IMR-90 (cell line): ENCODE measurements around the gene SSTR4. TPM values are rescaled to one million over a fixed set of nuclear protein-coding genes. Genes with fewer than 3 reads are reported as not detected.

Experiments
- ATAC-seq: fragments of 200-7000 bp; cut with Tn5 transposase; 2 replicates; pipeline ENCODE4 v1.9.1; 2020; ENCODE audit warnings: low read depth, mild to moderate bottlenecking, moderate library complexity
- BruUV-seq: library from RNA; stranded (reverse); fragments of 400-500 nt; replicated peaks from 2 replicates; lab custom pipeline; 2021; lab: Mats Ljungman, UMichigan
- CTCF ChIA-PET: fragments of 300-600 bp; formaldehyde crosslinking; extraction: SDS; loops from one replicate; lab custom pipeline; 2021; ENCODE audit warnings: antibody characterized with exemption; lab: Yijun Ruan, JAX
- POLR2A ChIA-PET: fragments of 300-600 bp; sonication (Branson Sonifier 250); formaldehyde crosslinking; loops from one replicate; lab custom pipeline; 2022; ENCODE audit warnings: antibody characterized with exemption; ENCODE audit not compliant: unreplicated experiment; lab: Charles Lee
- DNase-seq: peaks from one replicate; pipeline ENCODE4 v3.0.0; 2013
- H2AFZ ChIP-seq: replicated peaks from 2 replicates; pipeline ENCODE3; 2013; ENCODE audit warnings: low read length, mild to moderate bottlenecking; ENCODE audit not compliant: poor library complexity
- H2AK5ac ChIP-seq: 2 replicates; pipeline ENCODE4 v1.6.1; 2013; ENCODE audit warnings: low read depth, low read length, inconsistent platforms
- H2AK9ac ChIP-seq: replicated peaks from 2 replicates; pipeline ENCODE3; 2013; ENCODE audit warnings: mild to moderate bottlenecking, low read depth, low read length, moderate library complexity; ENCODE audit not compliant: poor library complexity
- H2BK120ac ChIP-seq: 2 replicates; pipeline ENCODE4 v1.6.1; 2013; ENCODE audit warnings: low read depth, low read length, inconsistent platforms
- H2BK15ac ChIP-seq: 3 replicates; pipeline ENCODE4 v1.6.1; 2013; ENCODE audit warnings: low read depth, low read length, inconsistent platforms
- H2BK20ac ChIP-seq: 2 replicates; pipeline ENCODE4 v1.6.1; 2013; ENCODE audit warnings: low read depth, mild to moderate bottlenecking, inconsistent platforms, low read length, moderate library complexity
- H2BK5ac ChIP-seq: 2 replicates; pipeline ENCODE4 v1.6.1; 2013; ENCODE audit warnings: mild to moderate bottlenecking, low read depth, low read length, inconsistent platforms; ENCODE audit not compliant: poor library complexity, severe bottlenecking
- H3K14ac ChIP-seq: replicated peaks from 2 replicates; pipeline ENCODE4 v1.6.1; 2013; ENCODE audit warnings: low read depth, low read length, inconsistent platforms
- H3K18ac ChIP-seq: 2 replicates; pipeline ENCODE4 v1.6.1; 2013; ENCODE audit warnings: low read depth, low read length, control low read depth
- H3K23ac ChIP-seq: 2 replicates; pipeline ENCODE4 v1.6.1; 2013; ENCODE audit warnings: low read depth, low read length, inconsistent platforms
- H3K27ac ChIP-seq: 2 replicates; pipeline ENCODE4 v1.5.1; 2013; ENCODE audit warnings: mild to moderate bottlenecking, control low read depth, low read length; ENCODE audit not compliant: insufficient read depth
- H3K27me3 ChIP-seq: 2 replicates; pipeline ENCODE4 v1.6.1; 2013; ENCODE audit warnings: low read length; ENCODE audit not compliant: control insufficient read depth, insufficient read depth
- H3K36me3 ChIP-seq: 2 replicates; pipeline ENCODE4 v1.6.1; 2013; ENCODE audit warnings: low read length, mixed read lengths; ENCODE audit not compliant: control insufficient read depth, insufficient read depth
- H3K4ac ChIP-seq: 2 replicates; pipeline ENCODE4 v1.6.1; 2013; ENCODE audit warnings: low read depth, low read length, inconsistent platforms
- H3K4me1 ChIP-seq: 2 replicates; pipeline ENCODE4 v1.6.1; 2013; ENCODE audit warnings: low read length, mixed read lengths; ENCODE audit not compliant: control insufficient read depth, insufficient read depth
- H3K4me2 ChIP-seq: 2 replicates; pipeline ENCODE4 v1.6.1; 2013; ENCODE audit warnings: low read depth, mild to moderate bottlenecking, control low read depth, low read length, moderate library complexity
- H3K4me3 ChIP-seq: 2 replicates; pipeline ENCODE4 v1.5.1; 2013; ENCODE audit warnings: low read depth, mild to moderate bottlenecking, control low read depth, low read length, moderate library complexity; ENCODE audit not compliant: insufficient read depth
- H3K56ac ChIP-seq: 2 replicates; pipeline ENCODE4 v1.6.1; 2013; ENCODE audit warnings: low read length, inconsistent platforms; ENCODE audit not compliant: insufficient read depth; ENCODE audit errors: extremely low read depth
- H3K79me1 ChIP-seq, 2 experiments: 2 replicates each; pipeline ENCODE4 v1.6.1; 2013; ENCODE audit warnings: low read length in 2 of 2, inconsistent platforms in 1 of 2, low read depth in 1 of 2
- H3K9ac ChIP-seq: 2 replicates; pipeline ENCODE4 v1.6.1; 2013; ENCODE audit warnings: low read depth, low read length, control low read depth
- H3K9me1 ChIP-seq: 2 replicates; pipeline ENCODE4 v1.6.1; 2013; ENCODE audit warnings: low read length, inconsistent platforms; ENCODE audit not compliant: insufficient read depth
- H3K9me3 ChIP-seq: 2 replicates; pipeline ENCODE4 v1.6.1; 2013; ENCODE audit warnings: low read length; ENCODE audit not compliant: control insufficient read depth, insufficient read depth
- H4K20me1 ChIP-seq: 2 replicates; pipeline ENCODE4 v1.6.1; 2013; ENCODE audit warnings: low read length, inconsistent platforms; ENCODE audit not compliant: insufficient read depth
- H4K5ac ChIP-seq: 2 replicates; pipeline ENCODE4 v1.6.1; 2013; ENCODE audit warnings: mild to moderate bottlenecking, low read depth, low read length, control low read depth
- H4K8ac ChIP-seq, 2 experiments: 2 replicates each; pipeline ENCODE4 v1.6.1; 2013; ENCODE audit warnings: low read depth in 2 of 2, low read length in 2 of 2, control low read depth in 1 of 2, inconsistent platforms in 1 of 2
- H4K91ac ChIP-seq: 2 replicates; pipeline ENCODE4 v1.6.1; 2013; ENCODE audit warnings: low read depth, low read length, inconsistent platforms; ENCODE audit not compliant: insufficient read depth
- BHLHE40 ChIP-seq: fragments of 150-350 bp; IDR thresholded peaks from 2 replicates; pipeline ENCODE4 v1.6.1; 2016; ENCODE audit warnings: mild to moderate bottlenecking, low read depth, low read length
- CHD1 ChIP-seq: IDR thresholded peaks from 2 replicates; pipeline ENCODE4 v1.6.1; 2012; ENCODE audit warnings: low read depth, low read length, improper control_type of control experiment
- FOS ChIP-seq: fragments of 150-350 bp; IDR thresholded peaks from 2 replicates; pipeline ENCODE4 v1.6.1; 2016; ENCODE audit warnings: low read depth, low read length
- MAFK ChIP-seq: IDR thresholded peaks from 2 replicates; pipeline ENCODE4 v1.6.1; 2012; ENCODE audit warnings: low read depth, low read length, improper control_type of control experiment
- MXI1 ChIP-seq: IDR thresholded peaks from 2 replicates; pipeline ENCODE4 v1.6.1; 2012; ENCODE audit warnings: low read depth, mild to moderate bottlenecking, low read length, moderate library complexity, borderline replicate concordance
- NFE2L2 ChIP-seq: fragments of 150-350 bp; IDR thresholded peaks from 2 replicates; pipeline ENCODE4 v1.6.1; 2016; ENCODE audit warnings: low read depth, mild to moderate bottlenecking, low read length
- POLR2A ChIP-seq: IDR thresholded peaks from 2 replicates; pipeline ENCODE4 v1.6.1; 2012; ENCODE audit warnings: mild to moderate bottlenecking, low read depth, low read length
- RCOR1 ChIP-seq: IDR thresholded peaks from 2 replicates; pipeline ENCODE4 v1.6.1; 2012; ENCODE audit warnings: mild to moderate bottlenecking, low read length, improper control_type of control experiment; ENCODE audit not compliant: insufficient replicate concordance
- SMC3 ChIP-seq: fragments of 150-350 bp; IDR thresholded peaks from 2 replicates; pipeline ENCODE4 v1.6.1; 2016; ENCODE audit warnings: low read depth, mild to moderate bottlenecking, antibody characterized with exemption, low read length, moderate library complexity
- WGBS, 2 experiments: methylation state at CpG; one replicate each; pipeline versions ENCODE4 v1.1.5 to v1.1.7; 2013; ENCODE audit warnings: missing lambda C conversion rate in 2 of 2; ENCODE audit not compliant: insufficient read length in 1 of 2; ENCODE audit errors: extremely low coverage in 2 of 2; 5-methylcytosine and 5-hydroxymethylcytosine counted together
- dilution Hi-C: fragments of 300-500 bp; cut with HindIII; formaldehyde crosslinking; loops from one replicate; pipeline ENCODE4 v1.14.3; 2018; ENCODE audit warnings: low sequenced_read_pairs; ENCODE audit not compliant: unreplicated experiment
- in situ Hi-C: fragments of 300-500 bp; cut with MboI; formaldehyde crosslinking; loops from 3 replicates; pipeline ENCODE4 v1.14.3; 2019; ENCODE audit warnings: low sequenced_read_pairs, inconsistent platforms, mixed read lengths
- intact Hi-C: fragments of 100-400 bp; cut with micrococcal nuclease; formaldehyde crosslinking; loops from 2 replicates; pipeline ENCODE4 v1.10.0; 2022
- polyA plus RNA-seq, 3 experiments: library from polyadenylated mRNA; depleted of rRNA; stranded (reverse); fragments of >200 nt; gene quantifications; 2 replicates each; pipeline ENCODE4 v1.2.3, GENCODE V29; 2012; ENCODE audit warnings: low replicate concordance in 1 of 3
- total RNA-seq: library from RNA; depleted of rRNA; stranded (reverse); fragments of >200 nt; gene quantifications from 2 replicates; pipeline ENCODE4 v1.2.3, GENCODE V29; 2012
- TF ChIP-seq, protein P1 (sequence below): fragments of 150-350 bp; IDR thresholded peaks from 2 replicates; pipeline ENCODE4 v1.6.1; 2016; ENCODE audit warnings: low read depth, mild to moderate bottlenecking, low read length, moderate library complexity, borderline replicate concordance

Gene SSTR4
- total and polyA plus RNA-seq, 2 of the 4 experiments (the other 2 are of a cell fraction) = not detected

DNA sequence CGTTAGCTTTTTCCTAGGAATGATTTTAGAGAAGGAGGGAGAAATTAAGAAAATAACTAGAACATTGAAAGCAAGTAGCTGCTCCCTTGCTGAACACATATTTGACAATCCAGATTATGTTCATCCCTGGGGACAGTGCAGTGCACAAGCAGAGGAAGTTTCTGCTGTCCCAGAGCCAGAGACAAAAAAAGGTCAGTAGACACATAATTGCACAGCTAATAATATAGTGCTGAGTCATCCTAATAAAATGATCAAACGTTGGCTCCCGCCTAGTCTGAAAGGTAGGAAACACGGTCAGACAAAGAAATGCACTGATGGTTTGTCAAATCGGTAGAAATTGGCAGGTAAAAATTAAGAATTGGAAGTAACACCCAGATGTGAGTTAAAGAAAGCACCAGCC lies 21.7 kb upstream of the SSTR4 start:
- no peak overlapping the region for H2BK15ac ChIP-seq
- no peak overlapping the region for H3K27ac ChIP-seq
- TF ChIP-seq CHD1 (no peak), FOS (no peak), NFE2L2 (peak; percentile 88), MXI1 (no peak), POLR2A (no peak), RCOR1 (no peak), SMC3 (no peak), BHLHE40 (no peak), MAFK (peak; percentile 74)
- TF ChIP-seq, protein P1, sequence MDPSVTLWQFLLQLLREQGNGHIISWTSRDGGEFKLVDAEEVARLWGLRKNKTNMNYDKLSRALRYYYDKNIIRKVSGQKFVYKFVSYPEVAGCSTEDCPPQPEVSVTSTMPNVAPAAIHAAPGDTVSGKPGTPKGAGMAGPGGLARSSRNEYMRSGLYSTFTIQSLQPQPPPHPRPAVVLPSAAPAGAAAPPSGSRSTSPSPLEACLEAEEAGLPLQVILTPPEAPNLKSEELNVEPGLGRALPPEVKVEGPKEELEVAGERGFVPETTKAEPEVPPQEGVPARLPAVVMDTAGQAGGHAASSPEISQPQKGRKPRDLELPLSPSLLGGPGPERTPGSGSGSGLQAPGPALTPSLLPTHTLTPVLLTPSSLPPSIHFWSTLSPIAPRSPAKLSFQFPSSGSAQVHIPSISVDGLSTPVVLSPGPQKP = no peak
- BruUV-seq = no TSS peak
- no peak overlapping the region for H3K23ac ChIP-seq
- DNase-seq (no peak), ATAC-seq (no peak)
- 60% methylated on average over 1 of the region's 5 CpGs; no CpG with 5 or more reads in 1 of the 2 experiments for WGBS, 2 experiments
- H2AK5ac ChIP-seq = no peak overlapping the region
- no peaks in the 10 kb centered on the region for H3K79me1 ChIP-seq
- dilution Hi-C loops = no loop called here
- no peak overlapping the region for H3K18ac ChIP-seq
- in situ Hi-C loops = no loop called here
- intact Hi-C loops = no loop called here
- H3K4me3 ChIP-seq = no peak overlapping the region
- H2AFZ ChIP-seq = no peak overlapping the region
- H3K9ac ChIP-seq = no peak overlapping the region
- no peak overlapping the region for H2BK120ac ChIP-seq
- H4K20me1 ChIP-seq = no peaks in the 10 kb centered on the region
- no peak overlapping the region for H4K8ac ChIP-seq
- ChIA-PET CTCF (no interaction called here), POLR2A (no interaction called here)
- H2AK9ac ChIP-seq = no peak overlapping the region
- H3K4me1 ChIP-seq = no peaks in the 10 kb centered on the region
- no peak overlapping the region for H3K14ac ChIP-seq
- no peak overlapping the region for H2BK20ac ChIP-seq
- no peak overlapping the region for H3K4ac ChIP-seq
- no peak overlapping the region for H3K56ac ChIP-seq
- H3K9me3 ChIP-seq = no peaks in the 10 kb centered on the region
- no peaks in the 10 kb centered on the region for H3K36me3 ChIP-seq
- H3K27me3 ChIP-seq = peaks cover 3% of the 10 kb centered on the region; the same call in 1 of the 2 replicates
- H4K5ac ChIP-seq = no peak overlapping the region
- H3K9me1 ChIP-seq = no peaks in the 10 kb centered on the region
- no peak overlapping the region for H3K4me2 ChIP-seq
- no peak overlapping the region for H4K91ac ChIP-seq
- H2BK5ac ChIP-seq = no peak overlapping the region
